HepG2 (cell line): Measurements from ENCODE around the gene BEAN1. TPM values are rescaled to one million over a fixed set of nuclear protein-coding genes. Genes with fewer than 3 reads are reported as not detected.

Experiments
- ASH2L ChIP-seq: fragments of 300-600, 200-600 bp; sonication (generic); IDR thresholded peaks from 2 replicates; pipeline ENCODE4 v1.7.0; 2017; ENCODE audit warnings: low read depth, mild to moderate bottlenecking, moderate library complexity, mixed read lengths, low read length; ENCODE audit not compliant: insufficient read length
- BRD4 ChIP-seq: sonication (generic); formaldehyde crosslinking; IDR thresholded peaks from 2 replicates; pipeline ENCODE4 v1.4.0; 2020; ENCODE audit warnings: missing genetic modification reagents
- CBX5 ChIP-seq: sonication (generic); formaldehyde crosslinking; IDR thresholded peaks from 2 replicates; pipeline ENCODE4 v1.4.0; 2020; ENCODE audit warnings: missing genetic modification reagents, borderline replicate concordance
- CENPX ChIP-seq: sonication (generic); formaldehyde crosslinking; IDR thresholded peaks from 2 replicates; pipeline ENCODE4 v1.9.0; 2021; ENCODE audit warnings: mild to moderate bottlenecking, missing genetic modification reagents, moderate library complexity
- EP300 ChIP-seq, 3 experiments: sonication (generic) in 1 of 3; formaldehyde crosslinking in 1 of 3; IDR thresholded peaks; 2 replicates each; pipeline versions ENCODE4 v1.5.1 to v1.6.1; 2011 to 2020; ENCODE audit warnings: low read depth in 2 of 3, low read length in 2 of 3, borderline replicate concordance in 1 of 3, improper control_type of control experiment in 1 of 3, mild to moderate bottlenecking in 1 of 3, missing genetic modification reagents in 1 of 3, moderate library complexity in 1 of 3
- EZH2 ChIP-seq: conservative IDR thresholded peaks from 2 replicates; pipeline ENCODE4 v1.6.1; 2012; ENCODE audit warnings: mild to moderate bottlenecking, low read depth, low read length, moderate library complexity
- FOXM1 ChIP-seq: sonication (generic); formaldehyde crosslinking; IDR thresholded peaks from 2 replicates; pipeline ENCODE4 v1.5.0; 2020; ENCODE audit warnings: missing genetic modification reagents
- KDM3A ChIP-seq: IDR thresholded peaks from 2 replicates; pipeline ENCODE4 v1.6.1; 2018; ENCODE audit warnings: low read depth, missing compliant biosample characterization
- KLF16 ChIP-seq, 2 experiments: sonication (generic) in 1 of 2; formaldehyde crosslinking in 1 of 2; IDR thresholded peaks; 2 replicates each; pipeline versions ENCODE4 v1.6.1 to v1.8.0; 2016 to 2023; ENCODE audit warnings: missing genetic modification reagents in 2 of 2, missing compliant biosample characterization in 1 of 2
- MAF1 ChIP-seq: sonication (generic); formaldehyde crosslinking; IDR thresholded peaks from 2 replicates; pipeline ENCODE4 v1.5.0; 2020; ENCODE audit warnings: missing genetic modification reagents, borderline replicate concordance
- NR2F2 ChIP-seq: IDR thresholded peaks from 2 replicates; pipeline ENCODE4 v1.6.1; 2012; ENCODE audit warnings: low read depth, inconsistent platforms, borderline replicate concordance
- RXRB ChIP-seq: IDR thresholded peaks from 2 replicates; pipeline ENCODE4 v1.6.1; 2016; ENCODE audit warnings: borderline replicate concordance, missing genetic modification reagents, missing compliant biosample characterization
- SP140L ChIP-seq: sonication (generic); formaldehyde crosslinking; IDR thresholded peaks from 2 replicates; pipeline ENCODE4 v1.4.0; 2020; ENCODE audit warnings: missing genetic modification reagents, borderline replicate concordance
- SPEN ChIP-seq: sonication (generic); formaldehyde crosslinking; IDR thresholded peaks from 2 replicates; pipeline ENCODE4 v1.5.1; 2020; ENCODE audit warnings: low read depth, mild to moderate bottlenecking, missing genetic modification reagents
- ZMYM2 ChIP-seq: sonication (generic); formaldehyde crosslinking; IDR thresholded peaks from 2 replicates; pipeline ENCODE4 v1.8.0; 2022; ENCODE audit warnings: mild to moderate bottlenecking, missing genetic modification reagents
- ZNF205 ChIP-seq: IDR thresholded peaks from 2 replicates; pipeline ENCODE4 v1.6.1; 2018; ENCODE audit warnings: missing biosample characterization, missing genetic modification reagents
- ZNF354B ChIP-seq: sonication (generic); formaldehyde crosslinking; IDR thresholded peaks from 2 replicates; pipeline ENCODE4 v1.8.0; 2022; ENCODE audit warnings: mild to moderate bottlenecking, missing genetic modification reagents
- ZNF484 ChIP-seq: sonication (generic); formaldehyde crosslinking; IDR thresholded peaks from 2 replicates; pipeline ENCODE4 v1.5.1; 2020; ENCODE audit warnings: mild to moderate bottlenecking, low read depth, missing genetic modification reagents, borderline replicate concordance
- ZNF746 ChIP-seq: sonication (generic); formaldehyde crosslinking; IDR thresholded peaks from 2 replicates; pipeline ENCODE4 v1.8.0; 2022; ENCODE audit warnings: mild to moderate bottlenecking, missing genetic modification reagents
- polyA plus RNA-seq, 8 experiments: library from polyadenylated mRNA; depleted of rRNA in 3 of 8; stranded (reverse) in 7 of 8; unstranded in 1 of 8; fragments of >200 nt; fragmentation: Illumina TruSeq in 4 of 8; extraction: Trizol in 4 of 8; gene quantifications; 2 replicates each; pipeline versions ENCODE4 v1.2.1 to v1.2.3, GENCODE V29; 2011 to 2016; ENCODE audit warnings: low read depth in 4 of 8, missing spikeins in 1 of 8, mixed read lengths in 1 of 8; ENCODE audit not compliant: insufficient read depth in 1 of 8
- total RNA-seq, 5 experiments: library from RNA; depleted of rRNA; stranded (reverse); fragments of >200 nt; fragmentation: Illumina TruSeq; extraction: Trizol; gene quantifications; 2 replicates each; pipeline ENCODE4 v1.2.3, GENCODE V29; 2016; ENCODE audit warnings: low read depth in 1 of 5
- TF ChIP-seq, protein P1 (sequence below): sonication (generic); formaldehyde crosslinking; IDR thresholded peaks from 2 replicates; pipeline ENCODE4 v1.5.0; 2020; ENCODE audit warnings: missing genetic modification reagents
- TF ChIP-seq, protein P2 (sequence below): conservative IDR thresholded peaks from 2 replicates; pipeline ENCODE4 v1.6.1; 2018; ENCODE audit warnings: missing genetic modification reagents
- TF ChIP-seq, protein P3 (sequence below): IDR thresholded peaks from 2 replicates; pipeline ENCODE4 v1.6.1; 2016; ENCODE audit warnings: missing compliant biosample characterization, missing genetic modification reagents, borderline replicate concordance
- TF ChIP-seq, protein P4 (sequence below): sonication (generic); formaldehyde crosslinking; IDR thresholded peaks from 2 replicates; pipeline ENCODE4 v1.4.0; 2020; ENCODE audit warnings: mild to moderate bottlenecking, missing genetic modification reagents, borderline replicate concordance

The BEAN1 gene
- total and polyA plus RNA-seq, 2 of the 13 experiments (the other 11 are each of a cell fraction or from before 2014, with no cell fraction given), result 0.53 to 1.4 TPM

DNA sequence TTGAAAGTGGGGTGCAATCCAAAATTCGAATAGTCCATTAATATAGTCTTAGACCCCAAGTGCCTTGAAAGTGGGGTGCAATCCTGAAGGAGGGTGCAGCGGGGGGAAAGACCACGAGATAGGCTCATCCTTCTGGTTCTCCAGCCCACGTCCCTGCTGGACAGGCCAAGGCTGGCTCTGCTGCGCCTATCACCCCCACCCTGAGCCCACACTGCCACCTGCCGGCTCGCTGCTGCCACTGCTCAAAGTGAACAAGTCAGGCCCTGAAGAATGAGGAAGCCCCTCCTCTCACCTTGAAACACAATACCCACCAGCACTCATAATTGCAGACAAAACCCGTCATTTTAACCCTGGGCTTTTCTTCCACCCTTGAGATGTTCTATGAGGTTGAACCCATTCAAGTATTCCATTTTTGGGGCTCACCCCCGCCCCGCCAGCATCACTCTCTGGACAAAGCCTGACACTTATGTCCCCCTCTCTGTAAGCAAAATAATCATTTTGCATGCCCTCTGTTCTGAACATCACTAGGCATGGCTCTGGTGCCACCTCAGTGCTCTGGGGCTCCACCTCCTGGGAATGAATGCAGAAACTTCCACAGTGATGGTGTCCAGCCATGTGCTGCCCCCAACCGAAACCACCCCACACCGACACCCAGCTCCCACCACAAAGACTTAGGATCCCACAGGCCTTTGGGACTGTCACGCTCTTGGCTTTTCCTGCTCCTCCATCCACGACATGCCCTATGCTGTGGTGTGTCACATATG lies 56.8 kb downstream of the BEAN1 start (continued):
- TF ChIP-seq, protein P1, sequence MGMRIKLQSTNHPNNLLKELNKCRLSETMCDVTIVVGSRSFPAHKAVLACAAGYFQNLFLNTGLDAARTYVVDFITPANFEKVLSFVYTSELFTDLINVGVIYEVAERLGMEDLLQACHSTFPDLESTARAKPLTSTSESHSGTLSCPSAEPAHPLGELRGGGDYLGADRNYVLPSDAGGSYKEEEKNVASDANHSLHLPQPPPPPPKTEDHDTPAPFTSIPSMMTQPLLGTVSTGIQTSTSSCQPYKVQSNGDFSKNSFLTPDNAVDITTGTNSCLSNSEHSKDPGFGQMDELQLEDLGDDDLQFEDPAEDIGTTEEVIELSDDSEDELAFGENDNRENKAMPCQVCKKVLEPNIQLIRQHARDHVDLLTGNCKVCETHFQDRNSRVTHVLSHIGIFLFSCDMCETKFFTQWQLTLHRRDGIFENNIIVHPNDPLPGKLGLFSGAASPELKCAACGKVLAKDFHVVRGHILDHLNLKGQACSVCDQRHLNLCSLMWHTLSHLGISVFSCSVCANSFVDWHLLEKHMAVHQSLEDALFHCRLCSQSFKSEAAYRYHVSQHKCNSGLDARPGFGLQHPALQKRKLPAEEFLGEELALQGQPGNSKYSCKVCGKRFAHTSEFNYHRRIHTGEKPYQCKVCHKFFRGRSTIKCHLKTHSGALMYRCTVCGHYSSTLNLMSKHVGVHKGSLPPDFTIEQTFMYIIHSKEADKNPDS (CRISPR knock-in tag), result no peak
- TF ChIP-seq KDM3A (CRISPR knock-in tag), result peak; percentile 71; the same call in 1 of the 2 replicates
- no peak for TF ChIP-seq EP300 (IDR thresholded peaks at IDR 0.05; ENCODE audit: low read depth in 2 of 2, low read length in 2 of 2)
- no peak for TF ChIP-seq EP300 (CRISPR knock-in tag; IDR thresholded peaks at IDR 0.05; ENCODE audit: borderline replicate concordance)
- no peak for TF ChIP-seq BRD4 (CRISPR knock-in tag)
- TF ChIP-seq, protein P2, sequence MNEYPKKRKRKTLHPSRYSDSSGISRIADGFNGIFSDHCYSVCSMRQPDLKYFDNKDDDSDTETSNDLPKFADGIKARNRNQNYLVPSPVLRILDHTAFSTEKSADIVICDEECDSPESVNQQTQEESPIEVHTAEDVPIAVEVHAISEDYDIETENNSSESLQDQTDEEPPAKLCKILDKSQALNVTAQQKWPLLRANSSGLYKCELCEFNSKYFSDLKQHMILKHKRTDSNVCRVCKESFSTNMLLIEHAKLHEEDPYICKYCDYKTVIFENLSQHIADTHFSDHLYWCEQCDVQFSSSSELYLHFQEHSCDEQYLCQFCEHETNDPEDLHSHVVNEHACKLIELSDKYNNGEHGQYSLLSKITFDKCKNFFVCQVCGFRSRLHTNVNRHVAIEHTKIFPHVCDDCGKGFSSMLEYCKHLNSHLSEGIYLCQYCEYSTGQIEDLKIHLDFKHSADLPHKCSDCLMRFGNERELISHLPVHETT (CRISPR knock-in tag), result no peak
- no peak for TF ChIP-seq ASH2L
- no peak for TF ChIP-seq CENPX (CRISPR knock-in tag)
- TF ChIP-seq CBX5 (CRISPR knock-in tag), result no peak
- no peak for TF ChIP-seq EZH2
- no peak for TF ChIP-seq SP140L (CRISPR knock-in tag)
- TF ChIP-seq ZNF484 (CRISPR knock-in tag), result no peak
- no peak for TF ChIP-seq ZNF746 (CRISPR knock-in tag)
- no peak for TF ChIP-seq ZMYM2 (CRISPR knock-in tag)
- TF ChIP-seq RXRB (CRISPR knock-in tag), result peak; percentile 63; the same call in 1 of the 2 replicates
- TF ChIP-seq, protein P3, sequence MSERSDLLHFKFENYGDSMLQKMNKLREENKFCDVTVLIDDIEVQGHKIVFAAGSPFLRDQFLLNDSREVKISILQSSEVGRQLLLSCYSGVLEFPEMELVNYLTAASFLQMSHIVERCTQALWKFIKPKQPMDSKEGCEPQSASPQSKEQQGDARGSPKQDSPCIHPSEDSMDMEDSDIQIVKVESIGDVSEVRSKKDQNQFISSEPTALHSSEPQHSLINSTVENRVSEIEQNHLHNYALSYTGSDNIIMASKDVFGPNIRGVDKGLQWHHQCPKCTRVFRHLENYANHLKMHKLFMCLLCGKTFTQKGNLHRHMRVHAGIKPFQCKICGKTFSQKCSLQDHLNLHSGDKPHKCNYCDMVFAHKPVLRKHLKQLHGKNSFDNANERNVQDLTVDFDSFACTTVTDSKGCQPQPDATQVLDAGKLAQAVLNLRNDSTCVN (CRISPR knock-in tag), result no peak
- TF ChIP-seq MAF1 (CRISPR knock-in tag), result no peak
- 0 out of 2 replicates have a peak, but pooled peaks have one; percentile 36 for TF ChIP-seq SPEN (CRISPR knock-in tag)
- no peak for TF ChIP-seq ZNF205
- TF ChIP-seq FOXM1 (CRISPR knock-in tag), result no peak
- TF ChIP-seq, protein P4, sequence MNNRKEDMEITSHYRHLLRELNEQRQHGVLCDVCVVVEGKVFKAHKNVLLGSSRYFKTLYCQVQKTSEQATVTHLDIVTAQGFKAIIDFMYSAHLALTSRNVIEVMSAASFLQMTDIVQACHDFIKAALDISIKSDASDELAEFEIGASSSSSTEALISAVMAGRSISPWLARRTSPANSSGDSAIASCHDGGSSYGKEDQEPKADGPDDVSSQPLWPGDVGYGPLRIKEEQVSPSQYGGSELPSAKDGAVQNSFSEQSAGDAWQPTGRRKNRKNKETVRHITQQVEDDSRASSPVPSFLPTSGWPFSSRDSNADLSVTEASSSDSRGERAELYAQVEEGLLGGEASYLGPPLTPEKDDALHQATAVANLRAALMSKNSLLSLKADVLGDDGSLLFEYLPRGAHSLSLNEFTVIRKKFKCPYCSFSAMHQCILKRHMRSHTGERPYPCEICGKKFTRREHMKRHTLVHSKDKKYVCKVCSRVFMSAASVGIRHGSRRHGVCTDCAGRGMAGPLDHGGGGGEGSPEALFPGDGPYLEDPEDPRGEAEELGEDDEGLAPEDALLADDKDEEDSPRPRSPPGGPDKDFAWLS, result no peak
- TF ChIP-seq ZNF354B, result no peak
- TF ChIP-seq NR2F2, result no peak
- TF ChIP-seq KLF16 (CRISPR knock-in tag; IDR thresholded peaks at IDR 0.05), result peak in 1 of 2 experiments; percentile 63; a peak in 1 of 4 replicates
